GM15510 (cell line): ENCODE measurements around the gene ACVR1.

Experiments
- POLR2A ChIP-seq: IDR thresholded peaks from 3 replicates; pipeline ENCODE4 v1.6.1; 2011; ENCODE audit warnings: borderline replicate concordance; ENCODE audit not compliant: insufficient read length; ENCODE audit errors: extremely low read depth

Gene ACVR1

GRCh38 chr2:157872791-157873190 is 3.3 kb downstream of the ACVR1 start:
- TF ChIP-seq POLR2A: no peak

GRCh38 chr2:157871415-157871814 is 4.7 kb downstream of the ACVR1 start:
- TF ChIP-seq POLR2A: no peak

- TF ChIP-seq POLR2A: no peak
Measured at GRCh38 chr2:157868993-157869392, 7.1 kb downstream of the ACVR1 start.

GRCh38 chr2:157867703-157868102 is 8.4 kb downstream of the ACVR1 start:
- no peak for TF ChIP-seq POLR2A

- no peak for TF ChIP-seq POLR2A
Measured at GRCh38 chr2:157866666-157867642, 9.2 kb downstream of the ACVR1 start.

GRCh38 chr2:157866202-157866601 is 9.9 kb downstream of the ACVR1 start:
- TF ChIP-seq POLR2A: no peak

- no peak for TF ChIP-seq POLR2A
Measured at GRCh38 chr2:157864857-157865430, 11.2 kb downstream of the ACVR1 start.

- no peak for TF ChIP-seq POLR2A
Measured at GRCh38 chr2:157858846-157859245, 17.3 kb downstream of the ACVR1 start.

- TF ChIP-seq POLR2A: no peak
Measured at GRCh38 chr2:157857881-157858280, 18.2 kb downstream of the ACVR1 start.

- no peak for TF ChIP-seq POLR2A
Measured at GRCh38 chr2:157856187-157856515, 20.0 kb downstream of the ACVR1 start.

GRCh38 chr2:157853820-157854219 is 22.3 kb downstream of the ACVR1 start:
- TF ChIP-seq POLR2A: no peak

GRCh38 chr2:157853211-157853610 is 22.9 kb downstream of the ACVR1 start:
- TF ChIP-seq POLR2A: no peak

- TF ChIP-seq POLR2A: no peak
Measured at GRCh38 chr2:157849591-157849990, 26.5 kb downstream of the ACVR1 start.

GRCh38 chr2:157848213-157848612 is 27.9 kb downstream of the ACVR1 start:
- TF ChIP-seq POLR2A: no peak

GRCh38 chr2:157845081-157845480 is 31.0 kb downstream of the ACVR1 start:
- TF ChIP-seq POLR2A: no peak

GRCh38 chr2:157843935-157844334 is 32.2 kb downstream of the ACVR1 start:
- no peak for TF ChIP-seq POLR2A

GRCh38 chr2:157843081-157843480 is 33.0 kb downstream of the ACVR1 start:
- TF ChIP-seq POLR2A: no peak
